Measurements from ENCODE around the gene B4GALT3. TPM values are rescaled to one million over a fixed set of nuclear protein-coding genes. Genes with fewer than 3 reads are reported as not detected.

B4GALT3 gene
- polyA plus RNA-seq, 1 experiment: 39.0 TPM

GRCh38 chr1:161131523-161132409, 45.5 kb downstream of the B4GALT3 start:
- POLR2A ChIA-PET: no interaction called here
- no peaks in the 10 kb centered on the region for H3K27me3 ChIP-seq (ENCODE audit: control insufficient read depth, insufficient read depth, low read length)
- no peak for TF ChIP-seq CTCF (IDR thresholded peaks at IDR 0.05; ENCODE audit: insufficient read depth, low read depth, low read length)
- CTCF ChIA-PET: interaction anchor here (0.9 to 4.4 kb wide), 5 partner anchors 9 to 86 kb away, joined by 3 to 25 read pairs (median 3); partner anchors contain the start of genes KLHDC9 and USF1
- no peak for DNase-seq (ENCODE audit: low read depth)
- peaks cover 7% of the 10 kb centered on the region for H3K36me3 ChIP-seq (ENCODE audit: control insufficient read depth, insufficient read depth, low read length)
- peak overlapping the region; percentile 97 for H3K4me3 ChIP-seq (ENCODE audit: low read depth, low read length)

- TF ChIP-seq CTCF (IDR thresholded peaks at IDR 0.05; ENCODE audit: insufficient read depth, low read depth, low read length): no peak
- ChIA-PET CTCF (no interaction called here), POLR2A (no interaction called here)
- Histone ChIP-seq H3K4me3 (ENCODE audit: low read depth, low read length) (no peak overlapping the region), H3K36me3 (ENCODE audit: control insufficient read depth, insufficient read depth, low read length) (peaks cover 7% of the 10 kb centered on the region), H3K27me3 (ENCODE audit: control insufficient read depth, insufficient read depth, low read length) (no peaks in the 10 kb centered on the region)
- no peak for DNase-seq (ENCODE audit: low read depth)
Measured at GRCh38 chr1:161130266-161130665, 47.0 kb downstream of the B4GALT3 start.

- ChIA-PET CTCF (interaction anchor here (1.5 kb wide), 1 partner anchor 10 kb away, joined by 3 read pairs; no protein-coding TSS in a partner anchor), POLR2A (no interaction called here)
- no peak for DNase-seq (ENCODE audit: low read depth)
- Histone ChIP-seq H3K36me3 (ENCODE audit: control insufficient read depth, insufficient read depth, low read length) (peaks cover 10% of the 10 kb centered on the region), H3K27me3 (ENCODE audit: control insufficient read depth, insufficient read depth, low read length) (no peaks in the 10 kb centered on the region), H3K4me3 (ENCODE audit: low read depth, low read length) (no peak overlapping the region)
- TF ChIP-seq CTCF (IDR thresholded peaks at IDR 0.05; ENCODE audit: insufficient read depth, low read depth, low read length): no peak
Measured at GRCh38 chr1:161128591-161129420, 48.5 kb downstream of the B4GALT3 start.

- Histone ChIP-seq H3K4me3 (ENCODE audit: low read depth, low read length) (no peak overlapping the region), H3K36me3 (ENCODE audit: control insufficient read depth, insufficient read depth, low read length) (peaks cover 14% of the 10 kb centered on the region), H3K27me3 (ENCODE audit: control insufficient read depth, insufficient read depth, low read length) (no peaks in the 10 kb centered on the region)
- no peak for DNase-seq (ENCODE audit: low read depth)
- ChIA-PET POLR2A (no interaction called here), CTCF (interaction anchor here (1.2 to 1.5 kb wide), 3 partner anchors 9 to 29 kb away, joined by 3 to 4 read pairs (median 4); partner anchors contain the start of genes KLHDC9, NIT1 and PFDN2)
- no peak for TF ChIP-seq CTCF (IDR thresholded peaks at IDR 0.05; ENCODE audit: insufficient read depth, low read depth, low read length)
Measured at GRCh38 chr1:161127649-161128048, 49.7 kb downstream of the B4GALT3 start.

GRCh38 chr1:161122967-161123366, 54.3 kb downstream of the B4GALT3 start:
- CTCF ChIA-PET: no interaction called here
- no peak for TF ChIP-seq CTCF (IDR thresholded peaks at IDR 0.05; ENCODE audit: insufficient read depth, low read depth, low read length)
- no peaks in the 10 kb centered on the region for H3K27me3 ChIP-seq (ENCODE audit: control insufficient read depth, insufficient read depth, low read length)
- peaks cover 21% of the 10 kb centered on the region for H3K36me3 ChIP-seq (ENCODE audit: control insufficient read depth, insufficient read depth, low read length)
- DNase-seq (ENCODE audit: low read depth): no peak
- POLR2A ChIA-PET: no interaction called here
- H3K4me3 ChIP-seq (ENCODE audit: low read depth, low read length): no peak overlapping the region

All from BJ (cell line).